HepG2 (cell line): ENCODE measurements around the gene KIFAP3. TPM values are rescaled to one million over a fixed set of nuclear protein-coding genes. Genes with fewer than 3 reads are reported as not detected.

Experiments
- ATAC-seq: fragments of 200-7000 bp; cut with Tn5 transposase; 3 replicates; pipeline ENCODE4 v1.9.1; 2020; ENCODE audit warnings: mild to moderate bottlenecking, moderate library complexity
- BruUV-seq: library from RNA; stranded (reverse); fragments of 400-500 nt; replicated peaks from 2 replicates; lab custom pipeline; 2021; lab: Mats Ljungman, UMichigan
- CTCF ChIA-PET: fragments of 300-600 bp; formaldehyde crosslinking; extraction: SDS; loops from one replicate; lab custom pipeline; 2021; ENCODE audit warnings: low total read pairs, inconsistent platforms, low intra/inter-chr PET ratio; lab: Yijun Ruan, JAX
- POLR2A ChIA-PET: fragments of 350-600 bp; sonication (Branson Sonifier 250); formaldehyde crosslinking; loops from one replicate; lab custom pipeline; 2020; ENCODE audit warnings: antibody characterized with exemption, inconsistent platforms; lab: Yijun Ruan, JAX
- DNase-seq: peaks from one replicate; pipeline ENCODE4 v3.0.0-alpha.2; 2015; ENCODE audit warnings: low spot score
- FAIRE-seq: peaks from 3 replicates; lab custom pipeline; 2011; peaks lifted over from hg19 to GRCh38; lab: Jason Lieb, UNC
- H2AFZ ChIP-seq: one replicate; pipeline ENCODE4 v1.6.1; 2011; ENCODE audit warnings: low read length, inconsistent platforms
- H3K27ac ChIP-seq: fragments of 300-600 bp; 3 replicates; pipeline ENCODE4 v1.8.0; 2011; ENCODE audit warnings: mixed run types, mild to moderate bottlenecking, mixed read lengths, low read length, inconsistent platforms; ENCODE audit not compliant: insufficient read depth; ENCODE audit errors: extremely low read length
- H3K27me3 ChIP-seq, 2 experiments: fragments of 200-600 bp in 1 of 2; 2 replicates in 1 of 2; 3 replicates in 1 of 2; pipeline versions ENCODE4 v1.6.0 to v1.8.0; 2011; ENCODE audit warnings: low read length in 2 of 2, mild to moderate bottlenecking in 2 of 2, moderate library complexity in 2 of 2, inconsistent platforms in 1 of 2; ENCODE audit not compliant: insufficient read depth in 2 of 2, control insufficient read depth in 1 of 2
- H3K36me3 ChIP-seq, 2 experiments: fragments of 200-600 bp in 1 of 2; replicated peaks in 1 of 2; 2 replicates in 1 of 2; 3 replicates in 1 of 2; pipeline versions ENCODE4 v1.5.1 to v1.8.0; 2011; ENCODE audit warnings: low read length in 2 of 2, inconsistent platforms in 1 of 2; ENCODE audit not compliant: insufficient read depth in 2 of 2, control insufficient read depth in 1 of 2
- H3K4me1 ChIP-seq: 2 replicates; pipeline ENCODE4 v1.5.1; 2012; ENCODE audit warnings: low read length, inconsistent platforms; ENCODE audit not compliant: insufficient read depth
- H3K4me2 ChIP-seq: 2 replicates; pipeline ENCODE4 v1.6.0; 2011; ENCODE audit warnings: low read depth, low read length, inconsistent platforms
- H3K4me3 ChIP-seq, 3 experiments: fragments of 200-600 bp in 1 of 3; sonication (generic), shearing (Covaris generic) in 1 of 3; replicated peaks in 1 of 3; 2 replicates each; pipeline ENCODE4 v1.5.1; 2011 to 2016; ENCODE audit warnings: low read length in 3 of 3, inconsistent platforms in 2 of 3, low read depth in 2 of 3, mild to moderate bottlenecking in 2 of 3, control low read depth in 1 of 3, mixed read lengths in 1 of 3; ENCODE audit not compliant: insufficient read depth in 1 of 3
- H3K79me2 ChIP-seq: one replicate; pipeline ENCODE4 v1.6.1; 2011; ENCODE audit warnings: low read length, inconsistent platforms; ENCODE audit not compliant: insufficient read depth
- H3K9ac ChIP-seq: 2 replicates; pipeline ENCODE4 v1.6.0; 2011; ENCODE audit warnings: mild to moderate bottlenecking, low read depth, low read length, inconsistent platforms; ENCODE audit not compliant: insufficient read depth
- H3K9me3 ChIP-seq: 2 replicates; pipeline ENCODE4 v1.5.1; 2012; ENCODE audit warnings: mild to moderate bottlenecking, low read length
- H4K20me1 ChIP-seq: 2 replicates; pipeline ENCODE4 v1.6.0; 2011; ENCODE audit warnings: inconsistent platforms, mild to moderate bottlenecking, low read length, moderate library complexity; ENCODE audit not compliant: insufficient read depth
- FOXM1 ChIP-seq: sonication (generic); formaldehyde crosslinking; IDR thresholded peaks from 2 replicates; pipeline ENCODE4 v1.5.0; 2020; ENCODE audit warnings: missing genetic modification reagents
- GPN1 ChIP-seq: sonication (generic); formaldehyde crosslinking; IDR thresholded peaks from 2 replicates; pipeline ENCODE4 v1.5.1; 2020; ENCODE audit warnings: missing genetic modification reagents, borderline replicate concordance
- NFE2L2 ChIP-seq: fragments of 150-350 bp; IDR thresholded peaks from 2 replicates; pipeline ENCODE4 v1.6.1; 2014; ENCODE audit warnings: low read length
- SSRP1 ChIP-seq: IDR thresholded peaks from 2 replicates; pipeline ENCODE4 v1.6.1; 2016; ENCODE audit warnings: control low read depth
- ZBTB8A ChIP-seq: sonication (generic); formaldehyde crosslinking; IDR thresholded peaks from 2 replicates; pipeline ENCODE4 v1.4.0; 2020; ENCODE audit warnings: mild to moderate bottlenecking, low read depth, missing genetic modification reagents, borderline replicate concordance
- ZNF10 ChIP-seq: sonication (generic); formaldehyde crosslinking; IDR thresholded peaks from 2 replicates; pipeline ENCODE4 v1.4.0; 2020; ENCODE audit warnings: mild to moderate bottlenecking, low read depth, missing genetic modification reagents, borderline replicate concordance
- ZNF292 ChIP-seq: sonication (generic); formaldehyde crosslinking; IDR thresholded peaks from 2 replicates; pipeline ENCODE4 v1.8.1; 2022; ENCODE audit warnings: mild to moderate bottlenecking, low read depth, missing genetic modification reagents, borderline replicate concordance
- ZNF569 ChIP-seq: sonication (generic); formaldehyde crosslinking; IDR thresholded peaks from 2 replicates; pipeline ENCODE4 v1.5.0; 2020; ENCODE audit warnings: mild to moderate bottlenecking, missing genetic modification reagents, moderate library complexity, borderline replicate concordance
- ZNF709 ChIP-seq: sonication (generic); formaldehyde crosslinking; IDR thresholded peaks from 2 replicates; pipeline ENCODE4 v1.5.0; 2020; ENCODE audit warnings: mild to moderate bottlenecking, missing genetic modification reagents
- in situ Hi-C: cut with HindIII; loops from 2 replicates; pipeline ENCODE4 v1.10.0; 2017; ENCODE audit warnings: low pct_unique_long_range_greater_than_20kb; ENCODE audit not compliant: extremely low pct_ligation_motif_present
- intact Hi-C: fragments of 100-400 bp; cut with micrococcal nuclease; formaldehyde crosslinking; loops from one replicate; pipeline ENCODE4 v1.10.0; 2022; ENCODE audit not compliant: unreplicated experiment
- polyA plus RNA-seq, 8 experiments: library from polyadenylated mRNA; depleted of rRNA in 3 of 8; stranded (reverse) in 7 of 8; unstranded in 1 of 8; fragments of >200 nt; fragmentation: Illumina TruSeq in 4 of 8; extraction: Trizol in 4 of 8; gene quantifications; 2 replicates each; pipeline versions ENCODE4 v1.2.1 to v1.2.3, GENCODE V29; 2011 to 2016; ENCODE audit warnings: low read depth in 4 of 8, missing spikeins in 1 of 8, mixed read lengths in 1 of 8; ENCODE audit not compliant: insufficient read depth in 1 of 8
- total RNA-seq, 5 experiments: library from RNA; depleted of rRNA; stranded (reverse); fragments of >200 nt; fragmentation: Illumina TruSeq; extraction: Trizol; gene quantifications; 2 replicates each; pipeline ENCODE4 v1.2.3, GENCODE V29; 2016; ENCODE audit warnings: low read depth in 1 of 5
- TF ChIP-seq, protein P1 (sequence below): sonication (generic); formaldehyde crosslinking; IDR thresholded peaks from 2 replicates; pipeline ENCODE4 v1.4.0; 2020; ENCODE audit warnings: mild to moderate bottlenecking, missing genetic modification reagents, borderline replicate concordance
- TF ChIP-seq, protein P2 (sequence below): sonication (generic); formaldehyde crosslinking; IDR thresholded peaks from 2 replicates; pipeline ENCODE4 v1.4.0; 2020; ENCODE audit warnings: missing genetic modification reagents
- TF ChIP-seq, protein P3 (sequence below): sonication (generic); formaldehyde crosslinking; IDR thresholded peaks from 2 replicates; pipeline ENCODE4 v1.4.0; 2020; ENCODE audit warnings: missing genetic modification reagents, borderline replicate concordance
- TF ChIP-seq, protein P4 (sequence below): sonication (generic); formaldehyde crosslinking; conservative IDR thresholded peaks from 2 replicates; pipeline ENCODE4 v1.5.0; 2020; ENCODE audit warnings: missing genetic modification reagents
- TF ChIP-seq, protein P5 (sequence below): sonication (generic); formaldehyde crosslinking; IDR thresholded peaks from 2 replicates; pipeline ENCODE4 v1.4.0; 2020; ENCODE audit warnings: missing genetic modification reagents

Gene KIFAP3
- total and polyA plus RNA-seq, 2 of the 13 experiments (the other 11 are each of a cell fraction or from before 2014, with no cell fraction given), result 3.4 to 10.0 TPM

DNA sequence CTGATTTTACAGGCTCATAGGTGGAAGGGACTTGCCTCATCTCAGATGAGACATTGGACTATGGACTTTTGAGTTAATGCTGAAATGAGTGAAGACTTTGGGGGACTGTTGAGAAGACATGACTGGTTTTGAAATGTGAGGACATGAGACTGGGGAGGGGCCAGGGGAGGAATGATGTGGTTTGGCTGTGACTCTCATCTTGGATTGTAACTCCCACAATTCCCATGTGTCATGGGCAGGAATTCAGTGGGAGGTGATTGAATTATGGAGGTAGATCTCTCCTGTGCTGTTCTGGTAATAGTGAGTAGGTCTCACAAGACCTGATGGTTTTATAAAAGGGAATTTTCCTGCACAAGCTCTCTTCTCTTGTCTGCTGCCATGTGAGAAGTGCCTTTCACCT is 201.6 kb downstream of the KIFAP3 start:
- peaks cover 16 to 76% of the 10 kb centered on the region in 2 experiments for H3K36me3 ChIP-seq
- H3K9me3 ChIP-seq, result peaks cover 8% of the 10 kb centered on the region; the same call in 1 of the 2 replicates
- no TSS peak for BruUV-seq
- H3K4me2 ChIP-seq, result no peak overlapping the region
- H3K9ac ChIP-seq, result no peak overlapping the region
- no peak for DNase-seq
- H3K27ac ChIP-seq, result no peak overlapping the region
- intact Hi-C loops, result no loop called here
- TF ChIP-seq, protein P1, sequence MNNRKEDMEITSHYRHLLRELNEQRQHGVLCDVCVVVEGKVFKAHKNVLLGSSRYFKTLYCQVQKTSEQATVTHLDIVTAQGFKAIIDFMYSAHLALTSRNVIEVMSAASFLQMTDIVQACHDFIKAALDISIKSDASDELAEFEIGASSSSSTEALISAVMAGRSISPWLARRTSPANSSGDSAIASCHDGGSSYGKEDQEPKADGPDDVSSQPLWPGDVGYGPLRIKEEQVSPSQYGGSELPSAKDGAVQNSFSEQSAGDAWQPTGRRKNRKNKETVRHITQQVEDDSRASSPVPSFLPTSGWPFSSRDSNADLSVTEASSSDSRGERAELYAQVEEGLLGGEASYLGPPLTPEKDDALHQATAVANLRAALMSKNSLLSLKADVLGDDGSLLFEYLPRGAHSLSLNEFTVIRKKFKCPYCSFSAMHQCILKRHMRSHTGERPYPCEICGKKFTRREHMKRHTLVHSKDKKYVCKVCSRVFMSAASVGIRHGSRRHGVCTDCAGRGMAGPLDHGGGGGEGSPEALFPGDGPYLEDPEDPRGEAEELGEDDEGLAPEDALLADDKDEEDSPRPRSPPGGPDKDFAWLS, result no peak
- TF ChIP-seq, protein P2, sequence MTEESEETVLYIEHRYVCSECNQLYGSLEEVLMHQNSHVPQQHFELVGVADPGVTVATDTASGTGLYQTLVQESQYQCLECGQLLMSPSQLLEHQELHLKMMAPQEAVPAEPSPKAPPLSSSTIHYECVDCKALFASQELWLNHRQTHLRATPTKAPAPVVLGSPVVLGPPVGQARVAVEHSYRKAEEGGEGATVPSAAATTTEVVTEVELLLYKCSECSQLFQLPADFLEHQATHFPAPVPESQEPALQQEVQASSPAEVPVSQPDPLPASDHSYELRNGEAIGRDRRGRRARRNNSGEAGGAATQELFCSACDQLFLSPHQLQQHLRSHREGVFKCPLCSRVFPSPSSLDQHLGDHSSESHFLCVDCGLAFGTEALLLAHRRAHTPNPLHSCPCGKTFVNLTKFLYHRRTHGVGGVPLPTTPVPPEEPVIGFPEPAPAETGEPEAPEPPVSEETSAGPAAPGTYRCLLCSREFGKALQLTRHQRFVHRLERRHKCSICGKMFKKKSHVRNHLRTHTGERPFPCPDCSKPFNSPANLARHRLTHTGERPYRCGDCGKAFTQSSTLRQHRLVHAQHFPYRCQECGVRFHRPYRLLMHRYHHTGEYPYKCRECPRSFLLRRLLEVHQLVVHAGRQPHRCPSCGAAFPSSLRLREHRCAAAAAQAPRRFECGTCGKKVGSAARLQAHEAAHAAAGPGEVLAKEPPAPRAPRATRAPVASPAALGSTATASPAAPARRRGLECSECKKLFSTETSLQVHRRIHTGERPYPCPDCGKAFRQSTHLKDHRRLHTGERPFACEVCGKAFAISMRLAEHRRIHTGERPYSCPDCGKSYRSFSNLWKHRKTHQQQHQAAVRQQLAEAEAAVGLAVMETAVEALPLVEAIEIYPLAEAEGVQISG (CRISPR knock-in tag), result no peak
- TF ChIP-seq ZNF709 (CRISPR knock-in tag), result no peak
- TF ChIP-seq FOXM1 (CRISPR knock-in tag), result no peak
- TF ChIP-seq ZNF10, result no peak
- TF ChIP-seq, protein P3, sequence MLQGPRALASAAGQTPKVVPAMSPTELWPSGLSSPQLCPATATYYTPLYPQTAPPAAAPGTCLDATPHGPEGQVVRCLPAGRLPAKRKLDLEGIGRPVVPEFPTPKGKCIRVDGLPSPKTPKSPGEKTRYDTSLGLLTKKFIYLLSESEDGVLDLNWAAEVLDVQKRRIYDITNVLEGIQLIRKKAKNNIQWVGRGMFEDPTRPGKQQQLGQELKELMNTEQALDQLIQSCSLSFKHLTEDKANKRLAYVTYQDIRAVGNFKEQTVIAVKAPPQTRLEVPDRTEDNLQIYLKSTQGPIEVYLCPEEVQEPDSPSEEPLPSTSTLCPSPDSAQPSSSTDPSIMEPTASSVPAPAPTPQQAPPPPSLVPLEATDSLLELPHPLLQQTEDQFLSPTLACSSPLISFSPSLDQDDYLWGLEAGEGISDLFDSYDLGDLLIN (CRISPR knock-in tag), result no peak
- no peak for TF ChIP-seq ZNF292 (CRISPR knock-in tag)
- no peak for TF ChIP-seq ZBTB8A (CRISPR knock-in tag)
- no peak for TF ChIP-seq GPN1 (CRISPR knock-in tag)
- TF ChIP-seq, protein P4, sequence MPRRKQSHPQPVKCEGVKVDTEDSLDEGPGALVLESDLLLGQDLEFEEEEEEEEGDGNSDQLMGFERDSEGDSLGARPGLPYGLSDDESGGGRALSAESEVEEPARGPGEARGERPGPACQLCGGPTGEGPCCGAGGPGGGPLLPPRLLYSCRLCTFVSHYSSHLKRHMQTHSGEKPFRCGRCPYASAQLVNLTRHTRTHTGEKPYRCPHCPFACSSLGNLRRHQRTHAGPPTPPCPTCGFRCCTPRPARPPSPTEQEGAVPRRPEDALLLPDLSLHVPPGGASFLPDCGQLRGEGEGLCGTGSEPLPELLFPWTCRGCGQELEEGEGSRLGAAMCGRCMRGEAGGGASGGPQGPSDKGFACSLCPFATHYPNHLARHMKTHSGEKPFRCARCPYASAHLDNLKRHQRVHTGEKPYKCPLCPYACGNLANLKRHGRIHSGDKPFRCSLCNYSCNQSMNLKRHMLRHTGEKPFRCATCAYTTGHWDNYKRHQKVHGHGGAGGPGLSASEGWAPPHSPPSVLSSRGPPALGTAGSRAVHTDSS, result no peak
- no peak for TF ChIP-seq SSRP1 (CRISPR knock-in tag)
- no peak for TF ChIP-seq ZNF569 (CRISPR knock-in tag)
- TF ChIP-seq, protein P5, sequence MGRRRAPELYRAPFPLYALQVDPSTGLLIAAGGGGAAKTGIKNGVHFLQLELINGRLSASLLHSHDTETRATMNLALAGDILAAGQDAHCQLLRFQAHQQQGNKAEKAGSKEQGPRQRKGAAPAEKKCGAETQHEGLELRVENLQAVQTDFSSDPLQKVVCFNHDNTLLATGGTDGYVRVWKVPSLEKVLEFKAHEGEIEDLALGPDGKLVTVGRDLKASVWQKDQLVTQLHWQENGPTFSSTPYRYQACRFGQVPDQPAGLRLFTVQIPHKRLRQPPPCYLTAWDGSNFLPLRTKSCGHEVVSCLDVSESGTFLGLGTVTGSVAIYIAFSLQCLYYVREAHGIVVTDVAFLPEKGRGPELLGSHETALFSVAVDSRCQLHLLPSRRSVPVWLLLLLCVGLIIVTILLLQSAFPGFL (CRISPR knock-in tag), result no peak
- no peak for TF ChIP-seq NFE2L2
- TF ChIP-seq, all 625 proteins: peak for 0
- H4K20me1 ChIP-seq, result no peaks in the 10 kb centered on the region
- H3K27me3 ChIP-seq, result no peaks in the 10 kb centered on the region
- ChIA-PET CTCF (no interaction called here), POLR2A (no interaction called here)
- H3K4me3 ChIP-seq, result no peak overlapping the region
- FAIRE-seq (no peak), ATAC-seq (no peak)
- H2AFZ ChIP-seq, result no peak overlapping the region
- H3K79me2 ChIP-seq, result no peaks in the 10 kb centered on the region
- peaks cover 3% of the 10 kb centered on the region; the same call in 1 of the 2 replicates for H3K4me1 ChIP-seq
- in situ Hi-C loops, result no loop called here
